ENCODE measurements around the gene HINT2.

Gene HINT2

DNA sequence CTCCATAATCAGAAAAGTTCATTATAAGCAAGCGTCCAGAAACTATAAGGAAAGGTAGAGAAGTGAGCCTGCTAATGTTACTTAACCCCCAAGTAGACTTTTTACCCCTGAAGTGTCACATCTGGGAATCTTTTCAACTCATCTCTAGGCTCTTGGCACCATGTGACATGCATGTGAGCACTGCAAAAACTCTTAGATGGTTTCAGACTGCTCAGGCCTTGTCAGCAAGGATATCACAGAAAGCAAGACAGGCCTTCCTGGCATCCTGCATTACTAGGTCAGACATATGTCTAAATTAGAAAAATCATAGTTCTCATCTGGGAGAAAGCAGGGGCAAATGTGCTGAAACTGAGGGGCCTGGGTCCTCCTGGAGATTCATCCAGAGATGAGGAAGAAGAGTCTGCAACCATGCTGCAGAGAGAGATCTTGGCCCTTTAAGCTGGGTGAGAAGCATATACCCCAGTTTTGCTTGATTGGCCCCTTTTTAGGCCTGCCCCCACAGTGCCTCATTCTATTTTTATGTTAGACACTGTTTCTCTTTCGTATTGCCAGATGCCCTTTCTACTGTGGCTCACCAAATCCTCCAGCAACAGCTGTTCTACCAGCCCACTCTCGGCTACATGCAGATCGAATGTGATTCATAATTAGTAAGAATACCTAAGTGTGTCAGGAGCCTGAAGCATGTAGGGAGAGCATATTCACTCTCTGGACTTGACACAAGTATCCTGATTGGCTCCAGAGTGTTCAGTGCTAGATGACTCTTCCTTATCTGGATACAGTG lies 33.1 kb upstream of the HINT2 start:
- H3K9me2 ChIP-seq (replicated peaks; ENCODE audit: control insufficient read depth, low read length), result no peaks in the 10 kb centered on the region
- H3K27ac ChIP-seq (ENCODE audit: low read depth, low read length), result no peak overlapping the region
- H3F3A ChIP-seq (ENCODE audit: control insufficient read depth, insufficient read depth), result no peaks in the 10 kb centered on the region
- H3K4me2 ChIP-seq (ENCODE audit: low read length), result peak overlapping the region; percentile 40
- H3K9me3 ChIP-seq (ENCODE audit: control insufficient read depth, insufficient read depth, low read length), result no peaks in the 10 kb centered on the region
- no peaks in the 10 kb centered on the region for H3K79me2 ChIP-seq (ENCODE audit: control insufficient read depth, low read length)
- no peaks in the 10 kb centered on the region for H3K27me3 ChIP-seq (ENCODE audit: control insufficient read depth, low read length)
- H4K20me1 ChIP-seq (ENCODE audit: control insufficient read depth, insufficient read depth, low read depth, low read length), result no peaks in the 10 kb centered on the region
- no peaks in the 10 kb centered on the region for H3K36me3 ChIP-seq (ENCODE audit: control insufficient read depth, low read length)
- TF ChIP-seq EZH2phosphoT487 (IDR thresholded peaks at IDR 0.05; ENCODE audit: borderline replicate concordance, low read length), result no peak
- TF ChIP-seq, protein P1, sequence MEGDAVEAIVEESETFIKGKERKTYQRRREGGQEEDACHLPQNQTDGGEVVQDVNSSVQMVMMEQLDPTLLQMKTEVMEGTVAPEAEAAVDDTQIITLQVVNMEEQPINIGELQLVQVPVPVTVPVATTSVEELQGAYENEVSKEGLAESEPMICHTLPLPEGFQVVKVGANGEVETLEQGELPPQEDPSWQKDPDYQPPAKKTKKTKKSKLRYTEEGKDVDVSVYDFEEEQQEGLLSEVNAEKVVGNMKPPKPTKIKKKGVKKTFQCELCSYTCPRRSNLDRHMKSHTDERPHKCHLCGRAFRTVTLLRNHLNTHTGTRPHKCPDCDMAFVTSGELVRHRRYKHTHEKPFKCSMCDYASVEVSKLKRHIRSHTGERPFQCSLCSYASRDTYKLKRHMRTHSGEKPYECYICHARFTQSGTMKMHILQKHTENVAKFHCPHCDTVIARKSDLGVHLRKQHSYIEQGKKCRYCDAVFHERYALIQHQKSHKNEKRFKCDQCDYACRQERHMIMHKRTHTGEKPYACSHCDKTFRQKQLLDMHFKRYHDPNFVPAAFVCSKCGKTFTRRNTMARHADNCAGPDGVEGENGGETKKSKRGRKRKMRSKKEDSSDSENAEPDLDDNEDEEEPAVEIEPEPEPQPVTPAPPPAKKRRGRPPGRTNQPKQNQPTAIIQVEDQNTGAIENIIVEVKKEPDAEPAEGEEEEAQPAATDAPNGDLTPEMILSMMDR (IDR thresholded peaks at IDR 0.05; ENCODE audit: low read depth, low read length, poor library complexity, severe bottlenecking), result no peak
- no peak overlapping the region for H3K4me3 ChIP-seq (ENCODE audit: low read length)
- peaks cover 26% of the 10 kb centered on the region for H3K4me1 ChIP-seq (ENCODE audit: control insufficient read depth, low read length)

DNA sequence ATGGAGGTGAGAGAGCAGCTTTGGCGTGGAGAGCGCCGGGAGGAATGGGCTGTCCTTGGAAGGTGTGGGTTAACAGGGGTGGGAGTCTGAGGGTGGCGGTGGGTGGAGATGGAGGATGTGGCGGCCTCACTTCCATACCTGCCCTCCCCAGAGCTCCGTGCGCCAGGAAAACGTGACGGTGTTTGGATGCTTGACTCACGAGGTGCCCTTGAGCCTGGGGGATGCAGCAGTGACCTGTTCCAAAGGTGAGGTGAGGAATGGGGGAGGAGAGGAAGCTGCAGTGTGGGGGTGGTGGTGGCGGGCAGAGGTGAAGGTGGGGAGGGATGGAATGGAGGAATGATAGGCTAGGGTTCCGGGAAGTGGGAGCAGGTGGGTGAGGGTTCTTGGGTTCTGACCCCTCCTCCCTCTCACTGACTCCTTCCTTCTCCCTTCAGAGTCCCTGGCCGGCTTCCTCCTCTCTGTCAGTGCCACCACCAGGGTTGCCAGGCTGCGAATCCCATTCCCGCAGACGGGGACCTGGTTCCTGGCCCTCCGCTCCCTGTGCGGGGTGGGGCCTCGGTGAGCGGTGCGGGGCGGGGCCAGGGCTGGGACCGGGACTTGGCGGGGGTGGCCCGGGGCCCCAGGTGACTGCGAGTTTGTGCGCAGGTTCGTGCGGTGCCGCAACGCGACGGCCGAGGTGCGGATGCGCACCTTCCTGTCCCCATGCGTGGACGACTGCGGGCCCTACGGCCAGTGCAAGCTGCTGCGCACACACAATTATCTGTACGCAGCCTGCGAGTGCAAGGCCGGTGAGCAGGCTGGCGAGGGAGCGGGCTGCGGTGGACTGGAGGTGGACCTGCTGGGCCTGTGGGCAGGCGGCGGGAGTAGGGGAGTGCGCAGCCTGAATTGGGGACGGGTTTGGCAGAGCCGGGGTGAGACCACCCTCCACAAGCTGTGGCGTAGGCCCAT lies 31.3 kb upstream of the HINT2 start:
- peaks cover 31% of the 10 kb centered on the region for H3K4me1 ChIP-seq (ENCODE audit: control insufficient read depth, low read length)
- H3K9me3 ChIP-seq (ENCODE audit: control insufficient read depth, insufficient read depth, low read length), result no peaks in the 10 kb centered on the region
- no peaks in the 10 kb centered on the region for H4K20me1 ChIP-seq (ENCODE audit: control insufficient read depth, insufficient read depth, low read depth, low read length)
- no peak overlapping the region for H3K4me3 ChIP-seq (ENCODE audit: low read length)
- no peaks in the 10 kb centered on the region for H3K27me3 ChIP-seq (ENCODE audit: control insufficient read depth, low read length)
- no peaks in the 10 kb centered on the region for H3K36me3 ChIP-seq (ENCODE audit: control insufficient read depth, low read length)
- no peaks in the 10 kb centered on the region for H3F3A ChIP-seq (ENCODE audit: control insufficient read depth, insufficient read depth)
- no peaks in the 10 kb centered on the region for H3K9me2 ChIP-seq (replicated peaks; ENCODE audit: control insufficient read depth, low read length)
- TF ChIP-seq, protein P1 (IDR thresholded peaks at IDR 0.05; ENCODE audit: low read depth, low read length, poor library complexity, severe bottlenecking), result no peak
- no peak for TF ChIP-seq EZH2phosphoT487 (IDR thresholded peaks at IDR 0.05; ENCODE audit: borderline replicate concordance, low read length)
- H3K79me2 ChIP-seq (ENCODE audit: control insufficient read depth, low read length), result no peaks in the 10 kb centered on the region
- H3K4me2 ChIP-seq (ENCODE audit: low read length), result no peak overlapping the region; the same call in 1 of the 2 replicates
- no peak overlapping the region for H3K27ac ChIP-seq (ENCODE audit: low read depth, low read length)

DNA sequence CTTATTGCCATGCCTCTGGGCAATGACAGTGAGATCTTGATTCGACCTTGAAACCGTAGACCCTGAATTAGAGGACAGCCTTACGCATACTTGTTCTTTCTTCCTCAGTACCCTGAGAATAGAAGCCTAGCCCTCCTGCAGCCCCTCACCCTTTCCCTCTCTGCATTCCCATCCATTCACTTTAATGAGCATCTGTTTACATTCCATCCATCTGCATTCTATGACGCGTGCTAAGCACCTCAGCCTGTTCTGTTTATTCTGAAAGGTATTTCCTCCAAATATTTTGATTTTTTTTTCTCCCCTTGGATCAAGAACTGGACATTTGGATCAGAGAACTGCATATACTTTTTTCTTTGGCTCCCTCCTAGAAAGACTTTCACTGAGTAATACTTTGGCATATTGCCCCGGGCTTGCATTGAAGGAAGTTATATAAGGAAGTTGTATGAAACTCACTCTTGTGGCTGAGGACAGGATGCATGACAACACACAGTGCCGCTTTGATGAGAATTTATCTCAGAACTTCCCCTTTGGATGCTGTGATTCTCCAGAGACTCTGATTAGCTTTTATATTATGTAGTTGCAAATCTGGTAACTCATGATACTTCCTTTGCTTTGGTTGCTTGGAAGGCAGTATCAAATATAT lies 29.9 kb upstream of the HINT2 start:
- Histone ChIP-seq H3K4me2 (ENCODE audit: low read length) (peak overlapping the region; percentile 27), H3K4me3 (ENCODE audit: low read length) (no peak overlapping the region), H3K27me3 (ENCODE audit: control insufficient read depth, low read length) (no peaks in the 10 kb centered on the region), H3K4me1 (ENCODE audit: control insufficient read depth, low read length) (peaks cover 36% of the 10 kb centered on the region), H3K36me3 (ENCODE audit: control insufficient read depth, low read length) (no peaks in the 10 kb centered on the region), H3F3A (ENCODE audit: control insufficient read depth, insufficient read depth) (no peaks in the 10 kb centered on the region), H4K20me1 (ENCODE audit: control insufficient read depth, insufficient read depth, low read depth, low read length) (no peaks in the 10 kb centered on the region), H3K79me2 (ENCODE audit: control insufficient read depth, low read length) (no peaks in the 10 kb centered on the region), H3K27ac (ENCODE audit: low read depth, low read length) (no peak overlapping the region), H3K9me3 (ENCODE audit: control insufficient read depth, insufficient read depth, low read length) (no peaks in the 10 kb centered on the region), H3K9me2 (replicated peaks; ENCODE audit: control insufficient read depth, low read length) (no peaks in the 10 kb centered on the region)
- TF ChIP-seq, protein P1 (IDR thresholded peaks at IDR 0.05; ENCODE audit: low read depth, low read length, poor library complexity, severe bottlenecking), result no peak
